Cardiac fibroblast (primary cell): ENCODE data around the gene CCL21.
A peak's percentile ranks its signal among the peaks of the same experiment; 100 is the strongest.

Experiments used
- DNase-seq, 2 donors: peaks; one replicate each; pipeline versions ENCODE4 v3.0.0 to v3.0.0-alpha.2; 2010; ENCODE audit warnings: low read depth in 2 of 2
- H3K4me3 ChIP-seq, 2 donors: replicated peaks in 1 of 2; 1 replicate in 1 of 2; 2 replicates in 1 of 2; pipeline ENCODE4 v1.5.1; 2011; ENCODE audit warnings: low read depth in 2 of 2, low read length in 2 of 2, mild to moderate bottlenecking in 2 of 2, moderate library complexity in 1 of 2
- CTCF ChIP-seq: IDR thresholded peaks from one replicate; pipeline ENCODE4 v1.5.1; 2011; ENCODE audit warnings: low read depth, mild to moderate bottlenecking, low read length, inconsistent platforms

Gene CCL21

GRCh38 chr9:34686231-34686630 lies 23.7 kb downstream of the CCL21 start:
- TF ChIP-seq CTCF, result no peak
- peak; percentile 44 to 76 for DNase-seq
- no peak overlapping the region for H3K4me3 ChIP-seq

GRCh38 chr9:34685591-34685990 lies 24.3 kb downstream of the CCL21 start:
- DNase-seq, result no peak
- no peak overlapping the region for H3K4me3 ChIP-seq
- no peak for TF ChIP-seq CTCF

GRCh38 chr9:34684816-34685215 lies 25.1 kb downstream of the CCL21 start:
- no peak for DNase-seq
- TF ChIP-seq CTCF, result no peak
- H3K4me3 ChIP-seq, result no peak overlapping the region

GRCh38 chr9:34684145-34684544 lies 25.8 kb downstream of the CCL21 start:
- DNase-seq, result no peak
- no peak overlapping the region for H3K4me3 ChIP-seq
- no peak for TF ChIP-seq CTCF

GRCh38 chr9:34675869-34676268 lies 34.1 kb downstream of the CCL21 start:
- H3K4me3 ChIP-seq, result no peak overlapping the region
- DNase-seq, result peak in 1 of 2 donors; percentile 68
- no peak for TF ChIP-seq CTCF

GRCh38 chr9:34675048-34675714 lies 34.8 kb downstream of the CCL21 start:
- peak; percentile 83 for TF ChIP-seq CTCF
- H3K4me3 ChIP-seq, result no peak overlapping the region
- DNase-seq, result peak; percentile 70 to 88

GRCh38 chr9:34674440-34674839 lies 35.5 kb downstream of the CCL21 start:
- TF ChIP-seq CTCF, result no peak

More at GRCh38 chr9:34674440-34674839, 35.5 kb downstream of the CCL21 start:
- H3K4me3 ChIP-seq, result no peak overlapping the region
- DNase-seq, result no peak
